22Rv1 (cell line): ENCODE results near the gene AQP9.

Experiments
- CTCF ChIP-seq: fragments of 450-650 bp; IDR thresholded peaks from 2 replicates; pipeline ENCODE4 v1.5.1; 2017; ENCODE audit warnings: mild to moderate bottlenecking
- ZFX ChIP-seq: fragments of 450-650 bp; IDR thresholded peaks from 2 replicates; pipeline ENCODE4 v1.6.1; 2017; ENCODE audit warnings: antibody characterized with exemption, borderline replicate concordance

GRCh38 chr15:58124585-58124984 lies 13.6 kb upstream of the AQP9 start:
- no peak for TF ChIP-seq CTCF
- no peak for TF ChIP-seq ZFX
